Measurements from ENCODE around the gene CEP170.
A peak's percentile ranks its signal among the peaks of the same experiment; 100 is the strongest.

Gene CEP170

DNA sequence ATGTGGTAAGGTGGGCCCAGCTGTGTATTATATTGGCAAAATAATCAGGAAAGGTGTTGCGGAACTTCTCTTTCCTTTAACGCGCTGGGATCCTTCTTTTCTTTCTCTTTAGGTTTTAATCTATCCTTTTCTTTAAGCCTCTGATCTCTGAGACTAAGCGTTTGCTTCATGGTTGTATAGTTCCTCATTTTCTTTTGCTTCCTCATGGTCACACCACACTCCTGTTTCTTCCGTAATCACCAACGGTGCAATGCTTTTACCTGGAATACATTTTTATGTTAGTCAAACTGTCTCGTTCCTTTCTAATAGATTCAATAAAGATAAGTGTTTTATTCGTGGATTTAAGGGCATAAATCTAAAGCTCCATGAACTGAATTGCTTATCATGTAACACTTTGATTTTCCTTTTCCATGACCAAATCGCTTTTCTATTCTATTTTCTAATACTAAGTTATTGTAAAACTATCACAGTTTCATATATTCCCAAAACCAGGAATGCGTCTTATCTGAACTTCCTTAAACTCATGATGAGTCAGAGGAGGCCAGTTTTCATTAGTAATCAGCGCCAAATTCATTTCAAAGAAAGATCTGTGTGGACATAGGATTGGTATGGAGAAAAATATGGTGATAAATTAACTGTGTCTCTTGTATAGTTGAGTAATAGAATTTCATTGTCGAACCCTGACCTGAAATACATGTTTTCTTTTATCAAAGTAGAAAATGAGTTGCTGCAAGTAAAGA, 13.0 kb upstream of the CEP170 start:
- no peak for DNase-seq

DNA sequence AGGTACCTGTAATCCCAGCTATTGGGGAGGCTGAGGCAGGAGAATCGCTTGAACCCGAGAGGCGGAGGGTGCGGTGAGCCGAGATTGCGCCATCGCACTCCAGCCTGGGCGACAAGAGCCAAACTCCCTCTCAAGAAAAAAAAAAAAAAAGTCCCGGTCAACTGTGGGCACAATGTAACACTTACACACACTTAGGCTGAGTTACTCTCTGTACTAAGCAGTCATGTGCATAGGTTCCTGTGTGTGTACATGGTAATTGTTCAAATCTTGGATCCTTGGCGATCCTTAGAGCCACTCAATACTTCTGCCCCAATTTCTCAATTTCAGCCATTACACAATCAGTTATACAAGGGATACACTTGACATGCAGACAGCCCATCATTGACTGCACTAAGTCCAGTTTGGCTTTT, 12.4 kb upstream of the CEP170 start:
- no peak for DNase-seq

DNA sequence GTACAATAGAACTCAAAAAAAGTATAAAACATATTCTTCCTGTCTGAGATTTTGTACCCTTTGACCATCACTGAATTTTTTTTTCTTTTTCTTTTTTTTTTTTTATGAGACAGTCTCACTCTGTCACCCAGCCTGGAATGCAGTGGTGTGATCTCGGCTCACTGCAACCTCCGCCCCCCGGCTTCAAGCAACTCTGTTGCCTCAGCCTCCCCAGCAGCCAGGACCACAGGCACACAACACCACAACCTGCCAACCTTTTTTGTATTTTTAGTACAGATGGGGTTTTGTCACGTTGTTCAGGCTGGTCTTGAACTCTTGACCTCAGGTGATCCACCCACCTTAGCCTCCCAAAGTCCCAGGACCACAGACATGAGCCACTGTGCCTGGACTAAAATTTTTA, 11.2 kb upstream of the CEP170 start:
- DNase-seq, result no peak

DNA sequence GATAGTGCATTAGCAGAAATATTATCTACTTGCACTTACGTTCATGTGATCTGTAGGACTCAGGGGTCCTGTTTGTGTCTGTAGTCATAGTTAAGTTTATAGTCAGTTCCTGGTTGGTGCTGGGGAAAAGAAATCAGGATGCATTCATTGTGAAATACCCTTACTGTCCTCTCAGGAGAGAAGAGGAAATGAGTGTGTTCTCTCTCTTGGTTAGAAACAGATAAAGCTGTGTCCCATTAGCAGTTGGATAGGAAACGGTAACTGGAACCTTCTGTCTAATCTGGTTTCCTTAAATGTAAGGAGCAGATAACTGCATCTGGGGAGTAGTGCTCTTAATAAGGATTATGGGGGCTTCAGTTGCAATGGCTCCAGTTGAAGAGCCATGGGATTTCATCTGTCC, 9.6 kb upstream of the CEP170 start:
- no peak for DNase-seq

DNA sequence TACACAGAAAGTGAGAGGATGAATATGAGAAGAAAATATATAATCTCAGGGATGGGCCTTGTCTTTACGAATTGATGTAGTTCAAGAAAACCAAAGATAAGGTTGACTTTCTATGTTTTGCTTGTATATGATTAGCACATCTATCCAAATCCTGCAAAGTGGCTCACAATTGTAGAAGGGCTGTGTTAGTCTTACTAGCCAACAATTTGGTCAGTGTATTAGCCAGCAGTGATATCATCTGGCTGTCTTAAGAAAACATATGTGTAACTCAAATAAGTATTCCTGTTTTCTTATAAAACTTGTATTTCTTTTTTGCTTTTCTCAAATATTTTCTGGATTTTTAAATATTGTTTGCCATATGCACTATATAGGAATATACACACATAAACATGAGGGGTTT, 6.3 kb upstream of the CEP170 start:
- DNase-seq, result no peak

DNA sequence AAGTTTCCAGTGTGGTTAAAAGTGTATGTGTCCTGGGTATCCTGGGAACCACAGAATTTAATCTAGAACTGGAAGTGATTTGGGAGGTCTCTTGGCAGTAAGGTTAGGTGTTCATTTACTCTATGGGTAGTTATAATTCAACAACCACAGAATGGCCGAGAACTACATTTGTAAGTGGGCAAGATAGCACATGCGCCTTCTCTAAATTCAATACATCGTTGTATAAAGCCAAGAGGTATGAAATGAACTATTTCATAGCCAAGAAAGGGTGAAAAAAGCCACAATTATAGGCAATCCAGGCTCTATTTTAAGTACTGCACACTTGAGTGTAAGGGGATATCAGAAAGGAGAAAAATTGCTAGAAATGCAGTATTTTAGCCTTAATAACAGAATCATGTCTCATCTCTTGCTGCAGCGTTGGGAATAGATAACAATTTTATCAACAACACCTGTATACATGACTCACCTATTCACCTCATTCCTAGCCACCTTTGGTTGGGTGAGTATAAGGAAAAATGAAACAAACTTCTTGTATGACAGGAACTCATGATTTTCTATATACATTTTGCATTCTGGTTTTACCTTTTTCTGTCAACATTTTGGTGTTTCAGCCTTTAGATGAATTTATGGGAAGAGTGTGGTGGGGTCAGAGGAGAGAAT, 5.3 kb upstream of the CEP170 start:
- no peak for DNase-seq

DNA sequence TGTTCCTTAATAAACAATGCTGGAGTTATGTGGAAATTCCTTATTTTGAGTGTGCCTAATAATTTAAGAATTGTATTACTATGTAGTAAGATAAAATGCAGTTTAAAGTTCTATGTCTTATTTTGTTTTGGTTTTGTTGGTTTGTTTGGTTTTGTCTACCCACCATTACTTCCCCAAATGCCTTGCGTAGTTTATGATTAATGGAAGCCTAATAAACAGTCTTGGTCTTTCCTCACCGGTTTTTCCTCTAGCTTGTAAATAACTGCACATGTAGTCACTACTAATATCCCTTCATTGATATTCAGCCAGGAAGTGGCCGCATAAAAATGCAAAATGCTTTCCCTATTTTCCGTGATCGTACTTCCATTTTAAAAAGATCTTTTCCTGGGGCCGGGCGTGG, 3.6 kb upstream of the CEP170 start:
- DNase-seq, result no peak

DNA sequence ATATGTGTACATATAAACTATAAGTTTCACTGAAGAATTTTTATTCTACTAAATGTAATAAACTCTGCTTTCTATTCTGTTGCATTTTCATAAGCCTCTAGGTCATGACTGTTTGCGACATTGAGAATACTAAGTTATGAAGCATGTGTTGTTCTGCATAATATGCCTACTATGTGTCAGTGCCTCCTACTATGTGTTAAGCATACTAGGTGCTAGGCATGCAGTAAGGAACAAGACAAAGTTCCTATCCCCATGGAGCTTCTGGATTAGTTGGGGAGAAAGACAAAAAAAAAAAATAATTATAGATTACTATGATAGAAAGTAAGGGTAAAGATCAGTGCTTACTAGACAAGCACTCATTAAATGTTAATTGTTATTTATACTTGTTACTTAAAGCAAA, 2.1 kb upstream of the CEP170 start:
- no peak for DNase-seq

DNA sequence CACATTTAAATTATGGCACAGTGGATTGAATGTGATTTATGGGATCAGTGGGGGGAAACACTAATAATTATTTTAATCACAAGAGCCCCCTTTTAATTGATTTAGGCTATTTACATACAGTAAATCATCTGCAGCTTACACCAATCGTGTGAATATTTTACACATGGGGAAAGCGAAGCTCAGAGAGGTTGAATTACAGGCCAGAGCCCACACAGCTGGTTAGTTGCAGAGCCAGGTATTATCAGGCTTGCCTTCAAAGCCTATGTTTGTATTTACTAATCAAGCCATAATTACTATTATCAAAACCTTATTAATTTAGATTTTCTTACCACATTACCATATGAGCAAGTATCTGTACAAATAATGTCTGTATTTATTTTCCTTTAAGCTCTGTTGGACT, 1.5 kb upstream of the CEP170 start:
- no peak for DNase-seq

DNA sequence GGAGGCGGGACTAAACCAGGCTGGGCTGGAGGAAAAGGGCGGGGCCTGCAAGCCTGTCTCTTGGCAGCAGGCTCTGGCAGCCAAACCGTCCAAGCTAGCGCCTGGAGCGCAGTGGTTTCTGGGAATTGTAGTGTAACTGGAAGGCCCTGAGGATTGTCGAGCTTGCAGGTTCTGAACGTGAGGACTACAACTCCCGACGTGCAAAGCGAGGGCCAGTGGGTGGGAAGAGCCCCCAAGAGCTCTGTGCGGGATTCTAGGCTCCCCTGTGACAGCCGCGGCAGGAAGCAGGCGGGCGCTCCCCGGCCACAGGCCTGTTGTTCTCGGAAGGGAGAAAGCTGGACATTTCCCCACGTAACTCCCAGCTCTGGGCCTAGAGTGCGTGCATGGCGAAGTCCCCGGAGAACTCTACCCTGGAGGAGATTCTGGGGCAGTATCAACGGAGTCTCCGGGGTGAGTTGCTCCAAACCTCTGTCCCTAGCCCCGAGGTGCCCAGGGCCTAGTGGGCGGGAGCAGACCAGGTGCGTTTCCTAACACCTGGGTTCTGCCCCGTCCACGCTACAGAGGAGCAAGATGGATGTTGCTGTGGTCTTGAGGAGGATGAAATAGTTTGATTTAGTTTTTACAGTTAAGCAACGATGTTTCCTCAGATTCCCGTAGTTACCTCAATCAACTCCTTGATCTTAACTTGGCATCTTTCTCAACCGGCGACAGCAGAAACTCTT, 871 bp upstream of the CEP170 start, which contains the start of gene SDCCAG8:
Gene SDCCAG8 (plus strand): TSS at position 251 of the 722 bp plus-strand sequence. CDS start 133 bp downstream, at position 384.
- DNase-seq, result peak; percentile 97

DNA sequence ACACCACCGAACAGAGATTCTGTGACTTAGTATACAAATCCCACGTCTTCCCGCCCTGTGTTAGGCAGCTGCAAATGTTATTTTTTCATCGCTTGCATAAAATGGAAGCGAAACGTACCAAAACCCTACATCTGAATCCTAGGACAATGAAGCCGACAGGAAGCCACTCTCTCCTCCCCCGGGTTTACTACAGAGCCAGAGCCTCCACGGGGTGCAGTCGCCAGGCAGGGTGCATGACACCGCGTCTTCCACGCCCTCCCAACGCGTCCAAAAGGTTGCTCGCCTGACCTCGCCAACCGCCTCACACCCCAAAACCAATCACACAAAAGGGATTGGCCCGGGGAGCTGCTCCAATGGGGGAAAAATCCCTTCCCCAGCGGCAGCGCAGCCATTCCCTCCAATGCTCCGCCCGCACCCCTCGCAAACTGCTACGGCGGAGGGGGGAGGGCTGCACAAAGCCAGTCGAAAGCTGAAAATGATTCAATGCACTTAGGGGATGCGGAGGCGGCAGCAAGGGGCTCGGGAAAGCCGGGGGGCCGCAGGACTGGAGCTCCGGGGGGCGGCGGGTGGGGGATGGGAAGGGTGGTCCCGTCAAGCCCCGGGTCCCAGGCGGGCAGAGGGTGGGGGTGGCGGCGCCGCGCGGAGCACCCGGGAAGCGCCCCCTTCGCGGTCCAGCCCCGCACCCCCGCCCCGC, 701 bp downstream of the CEP170 start:
- DNase-seq, result peak; percentile 37

DNA sequence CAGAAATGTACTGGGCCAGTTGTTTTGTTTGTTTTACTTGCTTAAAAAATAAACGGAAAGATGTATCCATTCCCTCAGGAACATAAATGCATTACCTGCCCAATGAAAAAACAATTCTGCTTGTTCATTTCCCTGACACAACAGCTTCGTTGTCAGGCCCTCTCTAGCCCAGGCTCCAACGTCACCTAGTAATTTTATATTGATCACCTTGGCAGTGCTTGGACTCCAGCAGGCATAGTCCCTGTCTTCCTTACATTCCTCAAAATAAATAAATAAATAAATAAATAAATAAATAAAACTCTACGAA, 1.2 kb downstream of the CEP170 start:
- DNase-seq, result no peak

DNA sequence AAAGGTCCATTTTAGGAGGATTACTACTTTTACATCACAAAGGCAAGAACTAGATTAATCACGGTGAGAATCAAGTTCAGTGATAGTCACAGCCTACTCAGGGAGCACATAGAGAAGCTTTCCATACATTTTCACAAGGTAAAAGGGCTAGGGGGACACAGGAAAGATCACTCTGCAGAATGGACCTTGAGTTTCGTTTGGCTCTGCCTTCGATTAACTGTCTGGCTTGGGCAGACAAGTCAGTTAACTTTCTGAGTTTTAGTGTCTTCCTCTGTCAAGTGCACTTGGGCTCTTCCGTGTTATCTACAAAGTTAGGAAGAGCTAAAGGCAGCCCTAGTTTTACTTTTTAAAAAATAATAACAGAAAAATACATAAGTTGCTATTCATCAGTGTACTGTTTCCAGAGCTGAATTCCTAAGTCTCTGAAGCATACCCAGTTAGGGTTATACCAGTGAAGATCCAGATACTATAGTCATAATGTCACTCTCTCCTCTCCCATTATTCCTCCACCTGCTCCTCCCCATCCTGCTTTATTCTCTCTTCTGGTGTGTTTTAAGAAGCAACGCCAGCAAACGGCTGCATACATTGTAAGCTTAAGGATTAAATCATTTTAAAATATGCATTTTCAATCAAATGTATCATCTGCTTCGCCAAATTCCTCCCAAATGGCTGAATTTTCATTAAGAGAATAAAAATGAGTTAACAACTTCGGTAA, 1.7 kb downstream of the CEP170 start:
- no peak for DNase-seq

DNA sequence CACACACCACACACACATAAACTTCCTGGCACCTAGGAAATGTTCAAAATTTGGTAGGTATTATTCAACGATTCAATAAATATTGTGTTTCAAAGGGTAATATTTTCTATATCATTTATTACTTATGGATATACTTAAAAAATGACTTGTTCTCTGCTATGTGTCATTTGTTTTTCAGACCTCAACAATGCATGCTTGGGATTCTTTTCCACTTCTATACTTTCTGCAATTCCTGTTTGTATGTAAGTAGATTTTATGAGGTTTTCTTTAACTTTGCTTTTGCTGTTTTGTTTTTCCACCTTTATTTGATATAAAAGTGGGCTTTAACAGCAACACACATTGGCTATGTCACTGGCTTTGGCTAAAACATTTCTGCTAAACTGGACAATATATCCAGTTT, 3.5 kb downstream of the CEP170 start:
- DNase-seq, result no peak

DNA sequence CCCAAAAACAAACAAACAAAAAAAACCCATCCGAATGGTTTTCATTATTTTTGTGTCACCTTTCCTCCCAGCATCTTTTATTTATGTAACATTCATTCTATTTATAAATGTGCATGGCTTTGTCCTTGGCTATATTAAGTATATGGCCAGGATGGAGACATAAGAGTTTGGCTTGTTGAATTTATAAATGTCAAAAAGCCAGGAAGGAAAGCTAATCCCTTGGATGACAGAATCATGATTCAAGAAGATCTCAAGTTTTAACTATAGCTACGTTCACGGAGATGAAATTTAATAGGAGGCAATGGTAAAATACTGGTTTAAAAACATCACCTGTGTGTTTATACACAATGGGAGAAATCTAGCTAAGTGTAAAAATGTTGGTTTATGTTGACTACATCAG, 5.0 kb downstream of the CEP170 start:
- DNase-seq, result no peak

DNA sequence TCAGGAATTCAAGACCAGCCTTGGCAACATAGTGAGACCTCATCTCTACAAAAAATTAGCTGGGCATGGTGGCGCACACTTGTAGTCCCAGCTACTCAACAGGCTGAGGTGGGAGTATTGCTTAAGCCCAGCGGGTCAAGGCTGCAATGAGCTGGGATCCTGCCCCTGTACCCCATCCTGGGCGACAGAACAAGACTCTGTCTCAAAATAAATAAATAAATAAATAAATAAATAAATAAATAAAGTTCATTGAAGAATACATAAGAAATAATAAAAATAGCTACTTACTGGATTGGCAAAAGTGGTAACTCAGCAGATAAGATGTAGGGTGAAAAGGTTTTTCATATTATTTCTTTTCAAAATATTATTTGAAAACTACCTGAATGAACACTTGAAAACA, 5.9 kb downstream of the CEP170 start:
- DNase-seq, result no peak

DNA sequence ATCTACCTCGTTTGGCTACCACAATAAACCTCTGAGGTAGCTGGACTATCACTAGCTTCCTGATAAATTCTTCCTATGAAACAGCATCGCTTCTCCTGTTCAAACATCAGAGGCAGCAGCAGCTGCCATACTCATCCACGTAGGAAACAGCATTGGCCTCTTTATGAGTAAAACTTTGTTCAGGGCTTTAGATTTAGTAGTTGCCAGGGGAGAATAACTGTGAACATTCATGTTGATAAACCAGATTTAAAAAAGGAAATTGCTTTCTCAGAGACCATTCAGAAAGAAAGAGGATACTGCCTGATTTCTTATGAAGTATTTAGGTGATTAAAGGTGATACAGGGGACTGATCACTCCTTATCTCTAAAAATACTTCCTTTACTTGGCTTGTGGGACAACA, 7.2 kb downstream of the CEP170 start:
- no peak for DNase-seq

DNA sequence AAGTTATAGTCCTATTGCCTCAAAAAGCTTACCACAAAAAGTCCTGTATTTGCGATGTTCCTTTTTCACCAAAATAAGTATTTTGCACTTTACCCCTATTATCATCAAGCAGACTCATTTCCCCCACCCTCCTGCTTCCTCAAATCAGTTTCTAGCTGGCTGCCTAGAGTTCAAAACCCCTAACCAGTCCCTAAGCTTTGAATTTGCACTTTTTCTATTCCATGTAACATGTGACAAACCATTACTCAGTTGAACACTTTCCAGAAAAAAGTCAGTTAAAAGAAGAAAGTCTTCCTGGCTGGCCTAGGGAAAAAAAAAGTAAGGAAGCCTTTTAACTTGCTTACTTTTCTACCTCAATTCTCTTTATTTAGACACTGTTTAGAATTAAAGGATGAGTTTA, 8.2 kb downstream of the CEP170 start:
- peak; percentile 7 for DNase-seq

DNA sequence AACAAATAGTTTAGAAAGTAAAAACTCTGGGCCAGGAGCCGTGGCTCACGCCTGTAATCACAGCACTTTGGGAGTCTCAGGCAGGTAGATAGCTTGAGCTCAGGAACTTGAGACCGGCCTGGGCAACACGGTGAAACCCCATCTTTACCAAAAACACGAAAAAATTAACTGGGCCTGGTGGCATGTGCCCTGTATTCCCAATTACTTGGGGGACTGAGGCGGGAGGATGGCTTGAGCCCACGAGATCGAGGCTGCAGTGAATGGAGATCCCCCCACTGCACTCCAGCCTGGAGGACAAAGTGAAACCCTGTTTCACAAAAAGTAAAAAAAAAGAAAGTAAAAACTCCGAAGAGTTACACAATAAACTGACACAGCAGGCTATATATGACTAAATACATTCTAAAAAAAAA, 10.6 kb downstream of the CEP170 start:
- DNase-seq, result no peak

DNA sequence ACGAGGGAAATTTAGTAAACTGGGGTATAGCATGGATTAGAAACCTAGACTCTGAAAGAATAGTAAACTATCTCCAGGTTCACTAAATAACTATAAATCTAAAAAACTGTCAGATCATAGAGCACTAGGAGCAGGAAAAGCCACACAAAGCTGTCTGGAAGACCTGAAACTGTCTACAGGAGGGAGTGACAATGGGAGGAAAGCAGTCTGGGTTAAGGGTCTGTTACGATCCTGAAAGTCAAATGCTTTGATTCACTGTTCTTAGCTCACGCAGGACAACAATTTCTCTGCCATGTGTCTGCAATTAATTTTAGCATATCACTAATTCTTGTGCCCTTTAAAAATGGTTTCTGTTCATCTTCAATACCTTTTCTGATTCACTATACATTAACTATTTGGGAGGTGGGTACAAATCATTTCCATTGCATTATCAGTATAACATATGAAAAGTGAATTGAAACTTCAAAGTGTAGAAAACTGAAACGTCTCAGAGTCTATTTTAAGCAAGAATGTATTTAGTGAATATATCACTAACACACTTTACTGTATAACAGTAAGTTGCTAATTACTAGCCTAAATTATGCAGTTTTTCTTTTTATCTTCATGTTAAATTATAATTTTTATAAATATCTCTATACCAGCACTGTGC, 18.4 kb downstream of the CEP170 start:
- DNase-seq, result no peak

DNA sequence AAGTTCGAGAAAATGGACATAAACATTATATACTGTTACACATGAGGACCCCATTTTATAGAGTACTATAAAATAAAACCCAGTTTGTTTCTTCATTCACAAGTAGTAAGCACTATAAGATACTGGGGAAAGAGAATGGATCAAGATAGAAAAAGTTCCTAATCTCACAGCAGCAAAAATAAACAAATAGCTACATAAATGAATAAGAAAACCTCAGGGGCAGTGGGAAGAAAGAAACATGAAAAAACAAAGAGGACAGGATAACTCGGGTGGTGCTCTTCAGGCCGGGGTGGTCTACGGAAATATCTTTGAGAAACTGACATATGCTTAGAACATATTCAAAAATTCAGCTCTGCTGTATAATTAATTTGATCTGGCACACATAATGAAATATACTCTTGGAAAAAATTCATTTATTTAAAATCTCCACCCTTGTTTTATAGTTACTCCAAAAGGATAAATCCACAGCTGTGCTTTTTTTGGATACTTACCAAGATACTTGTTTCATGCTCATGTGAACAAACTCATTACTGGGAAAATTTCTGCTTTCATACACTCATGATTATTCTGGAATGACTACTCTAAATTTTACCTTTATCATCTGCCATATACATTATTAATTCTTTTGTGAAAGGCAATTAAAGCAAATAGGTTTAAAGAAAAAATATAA, 20.0 kb downstream of the CEP170 start:
- DNase-seq, result no peak

DNA sequence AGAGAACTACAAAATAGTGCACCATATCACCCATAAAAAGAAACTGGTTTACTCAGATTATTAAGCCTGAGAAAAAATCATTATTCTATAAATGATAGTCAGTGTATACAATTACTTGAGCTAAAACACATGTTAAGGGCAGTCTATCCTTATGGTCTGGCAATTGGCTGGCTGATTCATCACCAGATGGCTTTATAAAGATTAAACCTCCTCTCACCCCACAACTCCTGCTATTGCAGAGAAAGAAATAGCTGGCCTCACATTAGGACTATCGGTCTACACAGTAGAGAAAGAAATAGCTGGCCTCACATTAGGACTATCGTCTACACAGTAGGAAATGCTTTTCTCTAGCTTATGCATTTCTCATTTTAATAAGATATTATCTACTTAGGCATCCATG, 21.2 kb downstream of the CEP170 start:
- DNase-seq, result no peak

Measured in CD4-positive, alpha-beta T cell treated with Interleukin-4 for 4 hours (primary cell).